GM23338 (cell line): Measurements from ENCODE around the gene PRKAR1A. TPM values are rescaled to one million over a fixed set of nuclear protein-coding genes. Genes with fewer than 3 reads are reported as not detected.

Experiments used
- ATAC-seq: fragments of 200-7000 bp; cut with Tn5 transposase; 3 replicates; pipeline ENCODE4 v1.9.1; 2020
- DNase-seq: peaks from one replicate; pipeline ENCODE4 v3.0.0-alpha.2; 2015; ENCODE audit warnings: low spot score
- H2AFZ ChIP-seq: fragments of 200-600 bp; sonication (generic); 2 replicates; pipeline ENCODE4 v1.8.0; 2016; ENCODE audit warnings: antibody characterized with exemption, mild to moderate bottlenecking, moderate library complexity
- H3F3A ChIP-seq: fragments of 200-600 bp; sonication (generic); replicated peaks from 2 replicates; pipeline ENCODE4 v1.8.0; 2017; ENCODE audit warnings: antibody characterized with exemption, mixed run types, low read depth
- H3K27ac ChIP-seq: fragments of 200-600 bp; sonication (generic); 2 replicates; pipeline ENCODE4 v1.6.1; 2016; ENCODE audit warnings: low read depth
- H3K27me3 ChIP-seq: fragments of 200-600 bp; sonication (generic); 2 replicates; pipeline ENCODE4 v1.8.0; 2016; ENCODE audit warnings: mild to moderate bottlenecking, mixed run types, moderate library complexity; ENCODE audit not compliant: insufficient read depth
- H3K36me3 ChIP-seq: fragments of 200-600 bp; sonication (generic); 2 replicates; pipeline ENCODE4 v1.8.0; 2016; ENCODE audit warnings: mild to moderate bottlenecking; ENCODE audit not compliant: insufficient read depth
- H3K4me1 ChIP-seq: fragments of 200-600 bp; sonication (generic); 2 replicates; pipeline ENCODE4 v1.8.0; 2016; ENCODE audit warnings: mild to moderate bottlenecking, moderate library complexity; ENCODE audit not compliant: insufficient read depth
- H3K4me2 ChIP-seq: fragments of 200-600 bp; sonication (generic); 2 replicates; pipeline ENCODE4 v1.7.1; 2017; ENCODE audit warnings: mixed run types
- H3K4me3 ChIP-seq: fragments of 200-600 bp; sonication (generic); 2 replicates; pipeline ENCODE4 v1.6.1; 2016; ENCODE audit warnings: mixed run types
- H3K79me2 ChIP-seq: fragments of 200-600 bp; sonication (generic); replicated peaks from 2 replicates; pipeline ENCODE4 v1.8.0; 2017; ENCODE audit warnings: mild to moderate bottlenecking; ENCODE audit not compliant: insufficient read depth
- H3K9me2 ChIP-seq: fragments of 200-600 bp; sonication (generic); 2 replicates; pipeline ENCODE4 v1.8.0; 2017; ENCODE audit not compliant: insufficient read depth
- H4K20me1 ChIP-seq: fragments of 200-600 bp; sonication (generic); replicated peaks from 2 replicates; pipeline ENCODE4 v1.8.0; 2017; ENCODE audit warnings: mild to moderate bottlenecking; ENCODE audit not compliant: insufficient read depth
- H3K27ac Mint-ChIP-seq: 2 replicates; pipeline ENCODE4 v1.8.0; 2020; ENCODE audit warnings: inconsistent platforms, mild to moderate bottlenecking, moderate library complexity, mixed read lengths
- H3K27me3 Mint-ChIP-seq: 3 replicates; pipeline ENCODE4 v1.8.0; 2022; ENCODE audit warnings: low read depth, mild to moderate bottlenecking, moderate library complexity, mixed read lengths, inconsistent platforms; ENCODE audit not compliant: insufficient read depth, poor library complexity
- H3K36me3 Mint-ChIP-seq: 3 replicates; pipeline ENCODE4 v1.8.0; 2021; ENCODE audit warnings: low read depth, mild to moderate bottlenecking, inconsistent platforms, moderate library complexity, mixed read lengths
- H3K4me1 Mint-ChIP-seq: 3 replicates; pipeline ENCODE4 v1.8.0; 2020; ENCODE audit warnings: mild to moderate bottlenecking, inconsistent platforms, mixed read lengths
- H3K4me3 Mint-ChIP-seq: 3 replicates; pipeline ENCODE4 v1.8.0; 2021; ENCODE audit warnings: moderate library complexity, mild to moderate bottlenecking, inconsistent platforms, mixed read lengths
- H3K9me3 Mint-ChIP-seq: 3 replicates; pipeline ENCODE4 v1.8.0; 2020; ENCODE audit warnings: moderate library complexity, mild to moderate bottlenecking, inconsistent platforms, mixed read lengths
- CREB1 ChIP-seq: fragments of 250-450 bp; sonication (Bioruptor Pico); IDR thresholded peaks from 2 replicates; pipeline ENCODE4 v1.5.0; 2020; ENCODE audit warnings: low read depth, mild to moderate bottlenecking, moderate library complexity
- EZH2 ChIP-seq: fragments of 200-600 bp; sonication (generic); IDR thresholded peaks from one replicate; pipeline ENCODE4 v1.8.0; 2017; ENCODE audit warnings: antibody characterized with exemption, mild to moderate bottlenecking, low read depth; ENCODE audit not compliant: unreplicated experiment
- EZH2phosphoT487 ChIP-seq: fragments of 200-600 bp; sonication (generic); IDR thresholded peaks from one replicate; pipeline ENCODE4 v1.8.1; 2018; ENCODE audit warnings: antibody characterized with exemption; ENCODE audit not compliant: unreplicated experiment
- JUNB ChIP-seq: IDR thresholded peaks from one replicate; pipeline ENCODE4 v1.6.1; 2016; ENCODE audit warnings: antibody characterized with exemption; ENCODE audit not compliant: unreplicated experiment
- NANOG ChIP-seq: IDR thresholded peaks from 2 replicates; pipeline ENCODE4 v1.6.1; 2016; ENCODE audit warnings: antibody characterized with exemption, borderline replicate concordance
- POLR2AphosphoS5 ChIP-seq: IDR thresholded peaks from 2 replicates; pipeline ENCODE4 v1.6.1; 2016; ENCODE audit warnings: antibody characterized with exemption, low read depth
- STAT1 ChIP-seq: IDR thresholded peaks from one replicate; pipeline ENCODE4 v1.6.1; 2016; ENCODE audit warnings: antibody characterized with exemption; ENCODE audit not compliant: unreplicated experiment
- ZNF114 ChIP-seq: fragments of 250-450 bp; sonication (Bioruptor Pico); IDR thresholded peaks from 2 replicates; pipeline ENCODE4 v1.5.0; 2020; ENCODE audit warnings: mild to moderate bottlenecking, moderate library complexity
- ZNF331 ChIP-seq: fragments of 250-450 bp; sonication (Bioruptor Pico); IDR thresholded peaks from 2 replicates; pipeline ENCODE4 v1.5.0; 2020; ENCODE audit warnings: low read depth, mild to moderate bottlenecking, moderate library complexity
- polyA plus RNA-seq: library from polyadenylated mRNA; unstranded; fragments of >200 nt; fragmentation: Nextera tagmentation; extraction: Ambion mirVana; gene quantifications from 2 replicates; pipeline ENCODE4 v1.2.1, GENCODE V29; 2016
- total RNA-seq: library from RNA; depleted of rRNA; stranded (reverse); fragments of >200 nt; shearing (Covaris generic); gene quantifications from 2 replicates; pipeline ENCODE4 v1.2.3, GENCODE V29; 2014
- TF ChIP-seq, protein P1 (sequence below): IDR thresholded peaks from 2 replicates; pipeline ENCODE4 v1.6.1; 2016; ENCODE audit warnings: antibody characterized with exemption
- TF ChIP-seq, protein P2 (sequence below): fragments of 250-450 bp; sonication (Bioruptor Pico); IDR thresholded peaks from 2 replicates; pipeline ENCODE4 v1.5.0; 2020; ENCODE audit warnings: mild to moderate bottlenecking, moderate library complexity
- TF ChIP-seq, protein P3 (sequence below): IDR thresholded peaks from one replicate; pipeline ENCODE4 v1.6.1; 2018; ENCODE audit warnings: antibody characterized with exemption; ENCODE audit not compliant: unreplicated experiment

The PRKAR1A gene
- total and polyA plus RNA-seq, 2 experiments from 2014 or later, result 90.1 to 100 TPM

DNA sequence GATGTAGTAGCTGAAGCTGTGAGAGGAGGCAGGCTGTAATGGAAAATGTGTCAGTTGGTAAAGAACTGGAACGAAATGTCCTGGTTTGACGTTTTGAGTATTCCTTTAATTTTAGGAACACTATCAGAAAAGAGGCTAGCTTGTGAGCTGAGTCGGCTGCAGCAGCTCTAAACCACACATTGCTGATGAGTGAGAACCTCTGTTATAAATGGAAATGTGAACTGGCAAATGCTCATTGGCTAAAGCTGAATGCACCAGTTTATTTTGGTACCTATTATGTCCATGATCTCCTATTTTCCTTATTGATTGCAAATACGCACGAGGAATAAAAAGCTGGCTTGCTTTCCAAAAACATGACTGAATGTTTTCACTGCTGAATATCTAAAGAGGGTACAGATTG, 43.9 kb upstream of the PRKAR1A start:
- no peak for DNase-seq

More for the DNA sequence above, 43.9 kb upstream of the PRKAR1A start:
- Histone ChIP-seq H3F3A (no peaks in the 10 kb centered on the region), H2AFZ (no peak overlapping the region), H3K79me2 (no peaks in the 10 kb centered on the region), H3K4me2 (no peak overlapping the region), H3K4me3 (no peak overlapping the region), H3K27me3 (no peaks in the 10 kb centered on the region), H3K36me3 (no peaks in the 10 kb centered on the region), H3K27ac (no peak overlapping the region), H4K20me1 (no peaks in the 10 kb centered on the region), H3K4me1 (no peaks in the 10 kb centered on the region), H3K9me2 (no peaks in the 10 kb centered on the region)
- no peak for TF ChIP-seq ZNF114
- TF ChIP-seq, protein P1, sequence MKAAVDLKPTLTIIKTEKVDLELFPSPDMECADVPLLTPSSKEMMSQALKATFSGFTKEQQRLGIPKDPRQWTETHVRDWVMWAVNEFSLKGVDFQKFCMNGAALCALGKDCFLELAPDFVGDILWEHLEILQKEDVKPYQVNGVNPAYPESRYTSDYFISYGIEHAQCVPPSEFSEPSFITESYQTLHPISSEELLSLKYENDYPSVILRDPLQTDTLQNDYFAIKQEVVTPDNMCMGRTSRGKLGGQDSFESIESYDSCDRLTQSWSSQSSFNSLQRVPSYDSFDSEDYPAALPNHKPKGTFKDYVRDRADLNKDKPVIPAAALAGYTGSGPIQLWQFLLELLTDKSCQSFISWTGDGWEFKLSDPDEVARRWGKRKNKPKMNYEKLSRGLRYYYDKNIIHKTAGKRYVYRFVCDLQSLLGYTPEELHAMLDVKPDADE, result no peak
- TF ChIP-seq NANOG, result no peak
- no peak for TF ChIP-seq ZNF331 (CRISPR knock-in tag)
- TF ChIP-seq STAT1, result no peak
- TF ChIP-seq POLR2AphosphoS5, result no peak
- no peak for TF ChIP-seq EZH2phosphoT487
- no peak for TF ChIP-seq EZH2
- TF ChIP-seq, protein P2, sequence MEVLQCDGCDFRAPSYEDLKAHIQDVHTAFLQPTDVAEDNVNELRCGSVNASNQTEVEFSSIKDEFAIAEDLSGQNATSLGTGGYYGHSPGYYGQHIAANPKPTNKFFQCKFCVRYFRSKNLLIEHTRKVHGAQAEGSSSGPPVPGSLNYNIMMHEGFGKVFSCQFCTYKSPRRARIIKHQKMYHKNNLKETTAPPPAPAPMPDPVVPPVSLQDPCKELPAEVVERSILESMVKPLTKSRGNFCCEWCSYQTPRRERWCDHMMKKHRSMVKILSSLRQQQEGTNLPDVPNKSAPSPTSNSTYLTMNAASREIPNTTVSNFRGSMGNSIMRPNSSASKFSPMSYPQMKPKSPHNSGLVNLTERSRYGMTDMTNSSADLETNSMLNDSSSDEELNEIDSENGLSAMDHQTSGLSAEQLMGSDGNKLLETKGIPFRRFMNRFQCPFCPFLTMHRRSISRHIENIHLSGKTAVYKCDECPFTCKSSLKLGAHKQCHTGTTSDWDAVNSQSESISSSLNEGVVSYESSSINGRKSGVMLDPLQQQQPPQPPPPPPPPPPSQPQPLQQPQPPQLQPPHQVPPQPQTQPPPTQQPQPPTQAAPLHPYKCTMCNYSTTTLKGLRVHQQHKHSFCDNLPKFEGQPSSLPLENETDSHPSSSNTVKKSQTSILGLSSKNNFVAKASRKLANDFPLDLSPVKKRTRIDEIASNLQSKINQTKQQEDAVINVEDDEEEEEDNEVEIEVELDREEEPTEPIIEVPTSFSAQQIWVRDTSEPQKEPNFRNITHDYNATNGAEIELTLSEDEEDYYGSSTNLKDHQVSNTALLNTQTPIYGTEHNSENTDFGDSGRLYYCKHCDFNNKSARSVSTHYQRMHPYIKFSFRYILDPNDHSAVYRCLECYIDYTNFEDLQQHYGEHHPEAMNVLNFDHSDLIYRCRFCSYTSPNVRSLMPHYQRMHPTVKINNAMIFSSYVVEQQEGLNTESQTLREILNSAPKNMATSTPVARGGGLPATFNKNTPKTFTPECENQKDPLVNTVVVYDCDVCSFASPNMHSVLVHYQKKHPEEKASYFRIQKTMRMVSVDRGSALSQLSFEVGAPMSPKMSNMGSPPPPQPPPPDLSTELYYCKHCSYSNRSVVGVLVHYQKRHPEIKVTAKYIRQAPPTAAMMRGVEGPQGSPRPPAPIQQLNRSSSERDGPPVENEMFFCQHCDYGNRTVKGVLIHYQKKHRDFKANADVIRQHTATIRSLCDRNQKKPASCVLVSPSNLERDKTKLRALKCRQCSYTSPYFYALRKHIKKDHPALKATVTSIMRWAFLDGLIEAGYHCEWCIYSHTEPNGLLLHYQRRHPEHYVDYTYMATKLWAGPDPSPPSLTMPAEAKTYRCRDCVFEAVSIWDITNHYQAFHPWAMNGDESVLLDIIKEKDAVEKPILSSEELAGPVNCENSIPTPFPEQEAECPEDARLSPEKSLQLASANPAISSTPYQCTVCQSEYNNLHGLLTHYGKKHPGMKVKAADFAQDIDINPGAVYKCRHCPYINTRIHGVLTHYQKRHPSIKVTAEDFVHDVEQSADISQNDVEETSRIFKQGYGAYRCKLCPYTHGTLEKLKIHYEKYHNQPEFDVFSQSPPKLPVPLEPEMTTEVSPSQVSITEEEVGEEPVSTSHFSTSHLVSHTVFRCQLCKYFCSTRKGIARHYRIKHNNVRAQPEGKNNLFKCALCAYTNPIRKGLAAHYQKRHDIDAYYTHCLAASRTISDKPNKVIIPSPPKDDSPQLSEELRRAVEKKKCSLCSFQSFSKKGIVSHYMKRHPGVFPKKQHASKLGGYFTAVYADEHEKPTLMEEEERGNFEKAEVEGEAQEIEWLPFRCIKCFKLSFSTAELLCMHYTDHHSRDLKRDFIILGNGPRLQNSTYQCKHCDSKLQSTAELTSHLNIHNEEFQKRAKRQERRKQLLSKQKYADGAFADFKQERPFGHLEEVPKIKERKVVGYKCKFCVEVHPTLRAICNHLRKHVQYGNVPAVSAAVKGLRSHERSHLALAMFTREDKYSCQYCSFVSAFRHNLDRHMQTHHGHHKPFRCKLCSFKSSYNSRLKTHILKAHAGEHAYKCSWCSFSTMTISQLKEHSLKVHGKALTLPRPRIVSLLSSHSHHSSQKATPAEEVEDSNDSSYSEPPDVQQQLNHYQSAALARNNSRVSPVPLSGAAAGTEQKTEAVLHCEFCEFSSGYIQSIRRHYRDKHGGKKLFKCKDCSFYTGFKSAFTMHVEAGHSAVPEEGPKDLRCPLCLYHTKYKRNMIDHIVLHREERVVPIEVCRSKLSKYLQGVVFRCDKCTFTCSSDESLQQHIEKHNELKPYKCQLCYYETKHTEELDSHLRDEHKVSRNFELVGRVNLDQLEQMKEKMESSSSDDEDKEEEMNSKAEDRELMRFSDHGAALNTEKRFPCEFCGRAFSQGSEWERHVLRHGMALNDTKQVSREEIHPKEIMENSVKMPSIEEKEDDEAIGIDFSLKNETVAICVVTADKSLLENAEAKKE (CRISPR knock-in tag), result no peak
- TF ChIP-seq JUNB, result no peak
- no peak for TF ChIP-seq CREB1 (CRISPR knock-in tag)
- TF ChIP-seq, protein P3, sequence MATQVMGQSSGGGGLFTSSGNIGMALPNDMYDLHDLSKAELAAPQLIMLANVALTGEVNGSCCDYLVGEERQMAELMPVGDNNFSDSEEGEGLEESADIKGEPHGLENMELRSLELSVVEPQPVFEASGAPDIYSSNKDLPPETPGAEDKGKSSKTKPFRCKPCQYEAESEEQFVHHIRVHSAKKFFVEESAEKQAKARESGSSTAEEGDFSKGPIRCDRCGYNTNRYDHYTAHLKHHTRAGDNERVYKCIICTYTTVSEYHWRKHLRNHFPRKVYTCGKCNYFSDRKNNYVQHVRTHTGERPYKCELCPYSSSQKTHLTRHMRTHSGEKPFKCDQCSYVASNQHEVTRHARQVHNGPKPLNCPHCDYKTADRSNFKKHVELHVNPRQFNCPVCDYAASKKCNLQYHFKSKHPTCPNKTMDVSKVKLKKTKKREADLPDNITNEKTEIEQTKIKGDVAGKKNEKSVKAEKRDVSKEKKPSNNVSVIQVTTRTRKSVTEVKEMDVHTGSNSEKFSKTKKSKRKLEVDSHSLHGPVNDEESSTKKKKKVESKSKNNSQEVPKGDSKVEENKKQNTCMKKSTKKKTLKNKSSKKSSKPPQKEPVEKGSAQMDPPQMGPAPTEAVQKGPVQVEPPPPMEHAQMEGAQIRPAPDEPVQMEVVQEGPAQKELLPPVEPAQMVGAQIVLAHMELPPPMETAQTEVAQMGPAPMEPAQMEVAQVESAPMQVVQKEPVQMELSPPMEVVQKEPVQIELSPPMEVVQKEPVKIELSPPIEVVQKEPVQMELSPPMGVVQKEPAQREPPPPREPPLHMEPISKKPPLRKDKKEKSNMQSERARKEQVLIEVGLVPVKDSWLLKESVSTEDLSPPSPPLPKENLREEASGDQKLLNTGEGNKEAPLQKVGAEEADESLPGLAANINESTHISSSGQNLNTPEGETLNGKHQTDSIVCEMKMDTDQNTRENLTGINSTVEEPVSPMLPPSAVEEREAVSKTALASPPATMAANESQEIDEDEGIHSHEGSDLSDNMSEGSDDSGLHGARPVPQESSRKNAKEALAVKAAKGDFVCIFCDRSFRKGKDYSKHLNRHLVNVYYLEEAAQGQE, result no peak
- ATAC-seq, result no peak
- Mint-ChIP-seq H3K9me3 (no peaks in the 10 kb centered on the region; the same call in 2 of the 3 replicates), H3K27me3 (peaks cover under 1% of the 10 kb centered on the region), H3K36me3 (no peaks in the 10 kb centered on the region), H3K4me3 (no peak overlapping the region), H3K27ac (no peak overlapping the region), H3K4me1 (peaks cover 9% of the 10 kb centered on the region; the same call in 2 of the 3 replicates)
